HG02610 (cell line): ENCODE measurements around the gene EPB41L5.
"Not testable (repeated sequence)": the region's sequence is repeated elsewhere in the genome, so short reads cannot be mapped to it uniquely, and the experiment has no call there.

ENCODE experiments used
- ATAC-seq: cut with Tn5 transposase; IDR thresholded peaks from one replicate; pipeline ENCODE4 v1.9.1; 2021; ENCODE audit warnings: mild to moderate bottlenecking, moderate library complexity; ENCODE audit not compliant: unreplicated experiment

The EPB41L5 gene

DNA sequence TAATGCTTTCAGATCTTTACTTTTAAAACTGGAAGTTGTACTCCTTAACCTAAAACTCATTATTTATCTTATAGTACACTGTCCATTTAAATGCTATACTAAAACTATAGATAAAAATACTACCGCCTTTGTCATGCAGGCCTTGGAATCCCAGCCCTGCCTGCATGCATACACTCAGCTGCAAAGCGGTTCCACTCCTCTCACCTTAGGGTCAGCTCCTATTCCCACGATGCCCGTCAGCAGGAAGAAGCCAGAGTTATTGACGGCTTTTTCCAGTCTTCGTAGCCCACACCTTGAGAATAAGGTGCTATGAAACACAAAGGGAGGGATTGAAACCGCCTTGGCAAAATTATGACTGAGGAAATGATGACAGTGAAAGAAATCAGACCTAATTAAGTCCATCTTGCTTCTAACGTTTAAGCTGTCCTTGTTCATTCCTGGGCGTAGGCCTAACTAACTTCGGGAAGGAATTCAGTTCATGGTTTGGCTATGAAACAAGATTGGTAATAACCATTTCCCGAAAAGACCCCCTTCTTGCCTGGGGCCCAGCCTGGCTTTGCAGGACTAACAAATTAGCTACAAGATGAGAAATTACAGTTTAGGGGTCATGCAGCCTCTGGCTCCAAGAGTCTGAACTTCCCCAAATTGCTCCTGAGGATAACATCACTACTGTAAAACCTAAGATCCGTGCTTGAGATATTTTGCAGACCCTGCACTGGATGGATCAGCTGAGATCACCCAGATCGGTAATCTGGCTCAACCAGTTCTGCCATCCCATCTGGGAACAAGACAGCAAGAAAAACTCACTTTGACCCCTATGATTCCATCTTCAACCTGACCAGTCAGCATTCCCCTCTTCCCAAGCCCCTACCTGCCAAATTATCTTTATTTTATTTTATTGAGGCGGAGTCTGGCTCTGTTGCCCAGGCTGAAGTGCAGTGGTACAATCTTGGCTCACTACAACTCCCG is 17.1 kb downstream of the EPB41L5 start:
- ATAC-seq = no peak

DNA sequence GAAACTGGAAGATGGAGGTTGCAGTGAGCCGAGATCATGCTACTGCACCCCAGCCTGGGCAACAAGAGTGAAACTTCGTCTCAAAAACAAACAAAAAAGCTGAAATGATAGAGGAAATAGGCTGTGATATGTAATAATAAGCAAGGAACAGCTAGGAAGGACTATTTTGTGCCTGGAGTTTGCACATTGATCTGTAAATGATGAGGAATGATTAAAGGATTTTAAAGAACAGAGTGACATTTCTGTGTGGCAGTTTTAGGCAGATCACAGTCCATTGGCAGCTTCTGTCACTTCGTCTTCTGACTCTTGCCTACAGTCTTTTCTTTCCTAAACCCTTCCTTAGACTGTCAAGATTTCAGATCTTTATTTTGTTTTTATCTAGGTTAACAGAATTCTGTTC is 19.4 kb downstream of the EPB41L5 start:
- no peak for ATAC-seq

- ATAC-seq = no peak
Observed at GRCh38 chr2:120034027-120034426, 21.1 kb downstream of the EPB41L5 start.

GRCh38 chr2:120034621-120035020 is 21.7 kb downstream of the EPB41L5 start:
- no peak for ATAC-seq

- no peak for ATAC-seq
Observed at GRCh38 chr2:120036145-120036544, 23.3 kb downstream of the EPB41L5 start.

DNA sequence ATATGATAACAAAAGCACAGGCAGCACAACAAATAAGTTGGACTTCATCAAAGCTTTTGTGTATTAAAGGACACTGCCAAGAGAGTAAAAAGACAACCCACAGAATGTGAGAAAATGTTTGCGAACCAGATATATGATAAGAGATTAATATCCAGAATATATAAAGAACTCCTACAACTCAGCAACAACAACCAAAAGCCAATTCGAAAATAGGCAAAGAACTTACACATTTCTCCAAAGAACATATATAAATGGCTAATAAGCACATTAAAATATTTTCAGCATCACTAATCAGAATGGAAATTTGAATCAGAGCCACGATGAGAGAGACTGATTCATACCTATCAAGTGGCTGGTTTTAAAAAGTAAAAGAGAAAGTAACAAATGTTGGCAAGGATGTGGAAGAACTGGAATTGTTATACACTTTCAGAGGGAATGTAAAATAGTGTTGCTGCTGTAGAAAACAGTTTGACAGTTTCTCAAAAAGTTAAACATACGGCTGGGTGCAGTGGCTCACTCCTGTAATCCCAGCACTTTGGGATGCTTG is 25.2 kb downstream of the EPB41L5 start:
- ATAC-seq = no peak

GRCh38 chr2:120042359-120042758 is 29.5 kb downstream of the EPB41L5 start:
- no peak for ATAC-seq

GRCh38 chr2:120044336-120044735 is 31.5 kb downstream of the EPB41L5 start:
- ATAC-seq = no peak

DNA sequence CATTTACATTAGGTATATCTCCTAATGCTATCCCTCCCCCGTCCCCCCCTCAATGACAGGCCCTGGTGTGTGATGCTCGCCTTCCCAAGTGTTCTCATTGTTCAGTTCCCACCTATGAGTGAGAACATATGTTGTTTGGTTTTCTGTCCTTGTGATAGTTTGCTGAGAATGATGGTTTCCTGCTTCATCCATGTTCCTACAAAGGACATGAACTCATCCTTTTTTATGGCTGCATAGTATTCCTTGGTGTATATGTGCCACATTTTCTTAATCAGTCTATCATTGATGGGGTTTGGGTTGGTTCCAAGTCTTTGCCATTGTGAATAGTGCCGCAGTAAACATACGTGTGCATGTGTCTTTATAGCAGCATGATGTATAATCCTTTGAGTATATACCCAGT is 32.9 kb downstream of the EPB41L5 start:
- not testable (repeated sequence) for ATAC-seq

DNA sequence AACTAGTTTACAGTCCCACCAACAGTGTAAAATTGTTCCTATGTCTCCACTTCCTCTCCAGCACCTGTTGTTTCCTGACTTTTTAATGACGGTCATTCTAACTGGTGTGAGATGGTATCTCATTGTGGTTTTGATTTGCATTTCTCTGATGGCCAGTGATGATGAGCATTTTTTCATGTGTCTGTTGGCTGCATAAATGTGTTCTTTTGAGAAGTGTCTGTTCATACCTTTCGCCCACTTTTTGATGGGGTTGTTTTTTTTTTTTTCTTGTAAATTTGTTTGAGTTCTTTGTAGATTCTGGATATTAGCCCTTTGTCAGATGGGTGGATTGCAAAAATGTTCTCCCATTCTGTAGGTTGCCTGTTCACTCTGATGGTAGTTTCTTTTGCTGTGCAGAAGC is 33.4 kb downstream of the EPB41L5 start:
- ATAC-seq = not testable (repeated sequence)

DNA sequence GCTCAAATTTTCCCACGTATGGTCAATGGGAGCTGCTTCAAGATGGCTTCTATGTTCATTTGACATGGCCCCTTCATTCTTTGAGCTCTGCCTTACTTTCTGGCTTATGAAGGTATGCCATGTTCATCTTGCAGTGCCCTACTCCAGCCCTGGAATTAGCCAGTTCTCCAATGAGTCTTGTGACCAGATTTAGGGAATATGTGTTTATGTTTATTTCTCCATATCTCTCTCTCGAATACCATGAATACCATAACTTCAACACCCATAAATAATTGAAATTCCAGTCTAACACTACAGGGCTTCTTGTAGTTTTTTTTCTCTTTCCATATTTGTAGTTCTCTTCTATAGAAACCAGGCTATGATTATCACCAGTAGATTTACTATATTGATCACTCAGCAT is 39.7 kb downstream of the EPB41L5 start:
- no peak for ATAC-seq

DNA sequence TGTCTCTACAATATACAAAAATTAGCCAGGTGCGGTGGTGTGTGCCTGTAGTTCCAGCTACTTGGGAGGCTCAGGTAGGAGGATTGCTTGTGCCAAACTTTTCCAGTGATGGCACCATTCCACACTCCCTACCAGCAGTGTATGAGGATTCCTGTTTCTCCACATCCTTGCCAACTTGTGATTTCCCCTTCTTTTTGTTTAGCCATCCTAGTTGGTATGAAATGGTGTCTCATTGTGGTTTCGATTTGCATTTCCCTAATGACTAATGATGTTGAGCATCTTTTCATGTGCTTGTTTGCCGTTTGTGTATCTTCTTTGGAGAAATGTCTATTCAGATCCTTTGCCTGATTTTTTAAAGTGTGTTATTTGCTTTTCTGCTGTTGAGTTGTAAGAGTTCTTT is 41.0 kb downstream of the EPB41L5 start:
- no peak for ATAC-seq

DNA sequence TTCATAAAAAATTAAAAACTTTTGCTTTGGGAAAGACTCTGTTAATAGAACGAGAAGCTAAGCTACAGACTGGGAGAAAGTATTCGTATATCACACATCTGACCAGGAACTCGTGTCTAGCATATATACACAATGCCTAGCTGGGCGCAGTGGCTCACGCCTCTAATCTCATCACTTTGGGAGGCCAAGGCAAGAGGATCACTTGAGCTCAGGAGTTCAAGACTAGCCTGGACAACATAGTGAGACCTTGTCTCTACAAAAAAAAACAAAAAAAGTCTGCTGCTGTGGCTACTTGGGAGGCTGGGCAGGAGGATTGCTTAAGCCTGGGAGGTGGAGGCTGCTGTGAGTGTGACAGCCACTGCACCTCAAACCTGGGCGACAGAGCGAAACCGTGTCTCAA is 46.6 kb downstream of the EPB41L5 start:
- no peak for ATAC-seq

DNA sequence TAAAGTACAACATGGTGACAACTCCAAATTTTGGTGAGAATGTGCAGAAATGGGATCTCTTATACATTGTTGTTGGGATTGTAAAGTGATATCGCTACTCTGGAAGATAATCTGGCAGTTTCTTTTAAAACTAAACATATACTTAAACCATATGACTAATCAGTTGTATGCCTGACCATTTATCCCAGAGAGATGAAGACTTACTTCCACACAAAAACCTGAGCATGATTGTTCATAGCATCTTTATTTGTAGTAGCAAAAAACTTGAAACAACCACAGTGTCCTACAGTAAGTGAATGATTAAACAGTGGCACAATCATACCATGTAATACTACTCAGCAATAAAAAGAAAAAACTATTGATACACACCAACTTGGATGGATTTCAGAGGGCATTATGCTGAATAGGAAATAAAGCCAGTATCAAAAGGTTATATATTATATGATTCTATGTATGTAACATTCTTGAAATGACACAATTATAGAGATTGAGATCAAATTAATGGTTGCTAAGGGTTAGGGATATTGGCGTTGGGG is 47.3 kb downstream of the EPB41L5 start:
- no peak for ATAC-seq

DNA sequence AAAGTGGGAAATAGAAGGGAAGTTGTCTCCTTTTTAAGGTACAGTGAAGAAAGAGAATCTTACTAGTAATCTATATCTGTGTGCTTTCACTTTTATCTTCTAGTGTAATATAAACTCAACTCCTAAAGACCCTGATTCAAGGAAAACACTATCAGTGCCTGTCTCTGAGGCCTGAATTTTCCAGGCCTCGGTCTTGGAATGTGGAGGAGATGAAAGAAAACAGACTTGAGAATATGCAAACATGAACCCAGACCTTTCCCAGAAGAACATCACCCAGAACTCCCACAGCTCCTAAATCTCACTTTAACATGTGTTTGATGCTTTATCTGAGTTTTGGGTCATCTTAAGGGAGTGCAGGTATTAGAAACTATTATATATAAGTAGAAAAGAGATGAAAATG is 51.8 kb downstream of the EPB41L5 start:
- no peak for ATAC-seq

GRCh38 chr2:120066800-120067547 is 54.1 kb downstream of the EPB41L5 start:
- ATAC-seq = no peak

DNA sequence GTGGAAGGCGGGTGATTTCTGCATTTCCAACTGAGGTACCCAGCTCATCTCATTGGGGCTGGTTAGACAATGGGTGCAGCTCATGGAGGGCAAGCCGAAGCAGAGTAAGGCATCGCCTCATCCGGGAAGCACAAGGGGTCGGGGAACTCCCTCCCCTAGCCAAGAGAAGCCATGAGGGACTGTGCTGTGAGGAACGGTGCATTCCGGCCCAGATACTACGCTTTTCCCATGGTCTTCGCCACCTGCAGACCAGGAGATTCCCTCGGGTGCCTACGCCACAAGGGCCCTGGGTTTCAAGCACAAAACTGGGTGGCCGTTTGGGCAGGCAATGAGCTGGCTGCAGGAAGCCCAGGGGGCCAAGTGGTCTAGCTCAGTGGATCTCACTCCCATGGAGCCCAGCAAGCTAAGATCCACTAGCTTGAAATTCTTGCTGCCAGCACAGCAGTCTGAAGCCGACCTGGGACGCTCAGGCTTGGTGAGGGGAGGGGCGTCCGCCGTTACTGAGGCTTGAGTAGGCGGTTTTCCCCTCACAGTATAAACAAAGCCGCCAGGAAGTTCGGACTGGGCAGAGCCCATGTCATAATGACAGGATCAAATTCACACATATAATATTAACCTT is 55.3 kb downstream of the EPB41L5 start:
- ATAC-seq = not testable (repeated sequence)

DNA sequence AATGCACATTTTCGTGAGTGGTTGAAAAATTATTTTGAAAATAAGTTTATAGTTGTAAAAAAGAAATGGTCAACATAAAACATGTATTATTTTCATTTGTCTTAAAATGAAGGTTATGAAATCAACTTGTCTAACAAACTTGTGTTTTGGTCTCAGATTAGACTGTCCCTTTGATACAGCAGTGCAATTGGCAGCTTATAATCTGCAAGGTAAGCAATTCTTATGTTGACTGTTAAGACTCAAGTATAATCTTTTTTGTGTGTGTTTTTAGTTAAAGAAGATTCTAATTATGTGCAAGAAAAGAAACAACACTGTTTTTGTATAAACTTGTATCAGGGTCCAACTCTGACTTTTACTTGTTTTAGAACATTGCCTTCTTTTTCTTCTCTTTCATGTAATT is 62.7 kb downstream of the EPB41L5 start:
- ATAC-seq = no peak

- no peak for ATAC-seq
Observed at GRCh38 chr2:120077896-120078295, 65.0 kb downstream of the EPB41L5 start.

- ATAC-seq = no peak
Observed at GRCh38 chr2:120079647-120080046, 66.8 kb downstream of the EPB41L5 start.

GRCh38 chr2:120091436-120091835 is 78.6 kb downstream of the EPB41L5 start:
- no peak for ATAC-seq
